ENCODE measurements around the gene FBXL16. TPM values are rescaled to one million over a fixed set of nuclear protein-coding genes. Genes with fewer than 3 reads are reported as not detected.

Gene FBXL16
- total RNA-seq, 2 experiments from 2014 or later = 12.7 to 14.3 TPM

DNA sequence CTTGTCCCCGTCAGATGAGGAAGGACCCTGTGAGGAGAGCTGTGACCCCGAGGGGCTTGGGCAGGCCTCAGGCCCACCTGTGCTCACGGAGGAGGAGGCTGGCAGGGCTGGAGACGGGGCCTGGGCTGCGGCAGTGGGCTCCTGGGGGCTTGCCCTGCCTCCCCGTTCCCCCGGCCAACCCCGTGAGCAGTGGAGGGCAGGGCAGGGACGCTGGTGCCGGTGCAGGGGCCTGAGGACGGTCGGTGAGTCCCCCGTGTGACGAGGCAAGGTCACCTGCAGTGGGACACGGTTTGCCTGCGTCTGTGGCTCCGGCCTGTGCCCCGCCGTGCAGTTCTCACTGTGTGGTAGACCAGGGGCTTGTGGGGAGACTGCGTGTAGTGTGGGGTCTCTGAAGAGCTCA lies 46.0 kb downstream of the FBXL16 start:
- no peaks in the 10 kb centered on the region for H3K36me3 Mint-ChIP-seq (ENCODE audit: low read depth)
- no peaks in the 10 kb centered on the region for H3K9me3 Mint-ChIP-seq
- ChIA-PET POLR2A (no interaction called here), CTCF (interaction anchor here (0.9 to 1.0 kb wide), 2 partner anchors 11 to 68 kb away, joined by 4 to 5 read pairs; no protein-coding TSS in a partner anchor)
- H3K4me1 Mint-ChIP-seq = peaks cover 5% of the 10 kb centered on the region
- no peak overlapping the region for H3K27ac Mint-ChIP-seq
- no peak for DNase-seq
- H3K4me3 Mint-ChIP-seq = no peak overlapping the region
- no peaks in the 10 kb centered on the region for H3K27me3 Mint-ChIP-seq

DNA sequence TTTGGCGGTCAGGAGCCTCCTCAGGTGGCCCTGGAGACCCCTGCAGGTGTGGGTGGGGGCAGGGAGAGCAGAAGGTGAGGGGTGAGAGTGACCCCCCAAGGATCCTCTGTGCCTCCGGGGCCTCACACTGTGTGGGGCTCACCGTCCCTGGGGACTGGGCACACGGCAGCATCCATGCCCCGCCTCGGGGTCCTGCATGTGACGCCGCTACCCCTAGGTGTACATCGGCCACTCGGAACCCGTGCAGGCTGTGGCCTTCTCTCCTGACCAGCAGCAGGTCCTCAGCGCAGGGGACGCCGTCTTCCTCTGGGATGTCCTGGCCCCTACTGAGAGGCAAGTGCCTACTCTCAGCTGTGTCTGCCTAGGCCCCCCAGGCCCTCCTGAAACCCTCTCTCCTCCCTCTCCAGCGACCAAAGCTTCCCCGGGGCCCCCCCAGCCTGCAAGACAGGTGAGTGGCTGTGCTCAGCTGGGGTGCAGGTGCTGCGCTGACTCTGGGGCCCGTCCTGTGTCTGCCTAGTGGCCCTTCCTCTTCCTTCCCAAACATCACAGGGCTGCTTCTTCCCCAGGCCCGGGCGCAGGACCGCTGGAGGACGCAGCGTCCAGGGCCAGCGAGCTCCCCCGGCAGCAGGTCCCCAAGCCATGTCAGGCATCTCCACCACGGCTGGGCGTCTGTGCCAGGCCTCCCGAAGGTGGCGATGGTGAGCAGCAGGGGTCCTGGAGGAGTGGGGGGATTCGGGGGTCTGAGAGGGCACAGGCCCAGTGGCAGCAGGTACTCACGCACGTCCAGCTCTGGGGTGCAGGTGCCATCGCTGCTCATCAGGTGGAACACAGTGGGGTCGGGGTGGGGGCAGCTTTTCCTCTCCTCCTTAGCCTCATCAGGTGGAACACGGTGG lies 46.7 kb downstream of the FBXL16 start:
- no peak for DNase-seq
- H3K4me3 Mint-ChIP-seq = no peak overlapping the region
- H3K9me3 Mint-ChIP-seq = no peaks in the 10 kb centered on the region
- POLR2A ChIA-PET = no interaction called here
- H3K27ac Mint-ChIP-seq = no peak overlapping the region
- no peaks in the 10 kb centered on the region for H3K36me3 Mint-ChIP-seq (ENCODE audit: low read depth)
- CTCF ChIA-PET = interaction anchor here (1.0 kb wide), 1 partner anchor 11 kb away, joined by 4 read pairs; no protein-coding TSS in a partner anchor
- H3K27me3 Mint-ChIP-seq = no peaks in the 10 kb centered on the region
- peaks cover 5% of the 10 kb centered on the region for H3K4me1 Mint-ChIP-seq

DNA sequence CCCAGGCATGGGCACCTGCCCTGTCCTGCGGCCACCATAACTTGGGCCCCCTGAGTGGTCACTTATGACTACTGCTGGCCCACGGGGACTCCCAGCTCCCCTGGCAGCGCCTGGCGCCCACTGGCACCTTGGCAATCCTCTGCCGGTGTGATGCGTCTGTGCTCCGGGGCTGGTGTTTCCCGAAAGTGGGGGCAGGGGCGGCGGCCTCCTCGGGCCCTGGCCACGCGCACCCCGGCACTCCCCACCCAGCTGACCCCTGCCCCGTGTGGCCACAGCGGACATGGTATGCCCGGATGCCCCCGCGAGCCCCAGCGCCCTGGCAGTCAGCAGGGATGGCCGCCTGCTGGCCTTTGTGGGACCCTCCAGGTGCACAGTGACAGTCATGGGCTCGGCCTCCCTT lies 48.1 kb downstream of the FBXL16 start:
- CTCF ChIA-PET = interaction anchor here (0.6 to 1.6 kb wide), 3 partner anchors 11 to 413 kb away, joined by 3 to 4 read pairs (median 3); partner anchors contain the start of gene RHOT2
- no peak for DNase-seq
- POLR2A ChIA-PET = no interaction called here
- Mint-ChIP-seq H3K4me1 (peaks cover 5% of the 10 kb centered on the region), H3K36me3 (ENCODE audit: low read depth) (no peaks in the 10 kb centered on the region), H3K9me3 (no peaks in the 10 kb centered on the region), H3K4me3 (no peak overlapping the region), H3K27me3 (no peaks in the 10 kb centered on the region), H3K27ac (no peak overlapping the region)

DNA sequence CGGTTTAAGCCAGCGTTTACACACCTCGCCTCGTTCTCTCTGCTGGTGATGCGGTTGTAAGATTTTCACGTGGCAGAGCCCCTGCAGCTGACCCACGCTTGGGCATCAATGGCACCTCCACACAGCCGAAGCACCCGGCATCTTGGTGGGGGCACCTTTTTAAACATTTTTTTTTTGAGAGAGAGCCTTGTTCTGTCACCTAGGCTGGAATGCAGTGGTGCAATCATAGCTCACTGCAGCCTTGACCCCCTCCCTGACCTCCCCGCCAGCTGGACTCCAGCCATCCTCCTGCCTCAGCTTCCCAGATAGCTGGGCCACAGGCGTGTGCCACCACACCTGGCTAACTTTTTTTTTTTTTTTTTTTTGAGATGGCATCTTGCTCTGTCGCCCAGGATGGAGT lies 51.6 kb downstream of the FBXL16 start:
- Mint-ChIP-seq H3K27ac (no peak overlapping the region), H3K4me3 (no peak overlapping the region), H3K9me3 (no peaks in the 10 kb centered on the region), H3K4me1 (peaks cover 4% of the 10 kb centered on the region), H3K36me3 (ENCODE audit: low read depth) (no peaks in the 10 kb centered on the region), H3K27me3 (no peaks in the 10 kb centered on the region)
- ChIA-PET POLR2A (no interaction called here), CTCF (interaction anchor here (0.6 to 1.6 kb wide), 2 partner anchors 22 to 55 kb away, joined by 3 to 6 read pairs; no protein-coding TSS in a partner anchor)
- DNase-seq = no peak

DNA sequence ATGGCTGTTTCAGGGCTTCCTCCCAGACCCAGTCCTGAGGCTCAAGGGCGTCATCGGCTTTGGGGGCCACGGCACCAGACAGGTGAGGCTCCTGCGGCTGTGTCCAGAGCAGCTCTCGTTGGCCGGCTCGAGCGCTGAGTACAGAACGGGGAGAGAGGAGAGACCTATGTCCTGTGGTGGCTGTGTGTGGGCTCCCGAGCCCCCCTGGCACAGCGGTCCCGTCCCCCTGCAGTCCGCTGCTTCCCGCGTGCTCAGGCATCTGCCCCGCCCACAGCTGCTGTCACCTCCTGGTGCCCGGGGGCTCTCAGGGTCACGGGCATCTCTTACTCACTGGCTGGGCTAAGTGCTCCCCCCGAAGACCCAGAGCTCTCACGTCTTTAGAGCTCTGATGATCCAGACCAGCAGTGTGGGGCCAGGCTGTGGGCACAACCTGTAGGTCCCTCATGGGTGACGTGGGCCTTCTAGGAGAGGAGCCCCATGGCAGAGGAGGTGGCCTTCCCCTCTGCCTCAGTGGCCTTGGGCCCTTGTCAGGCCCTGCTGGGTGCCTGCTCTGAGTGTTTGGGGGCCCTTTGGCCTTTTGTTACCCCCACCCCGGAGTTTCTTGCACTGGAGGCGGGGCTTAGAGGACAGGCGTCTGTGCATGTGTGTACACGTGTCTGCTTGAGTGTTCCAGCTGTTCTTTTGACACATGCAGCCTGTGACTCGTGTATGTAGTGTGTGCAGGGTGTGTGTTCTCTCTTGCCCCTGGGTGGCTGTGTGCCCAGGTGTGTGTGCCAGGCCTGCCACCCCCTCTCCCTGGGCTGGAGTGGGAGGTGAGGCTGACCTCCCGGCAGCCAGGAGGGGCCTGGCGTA lies 52.9 kb downstream of the FBXL16 start:
- H3K27me3 Mint-ChIP-seq = no peaks in the 10 kb centered on the region
- no peaks in the 10 kb centered on the region for H3K9me3 Mint-ChIP-seq
- peaks cover 13% of the 10 kb centered on the region for H3K4me1 Mint-ChIP-seq
- H3K27ac Mint-ChIP-seq = no peak overlapping the region
- no peaks in the 10 kb centered on the region for H3K36me3 Mint-ChIP-seq (ENCODE audit: low read depth)
- POLR2A ChIA-PET = no interaction called here
- CTCF ChIA-PET = no interaction called here
- no peak for DNase-seq
- no peak overlapping the region for H3K4me3 Mint-ChIP-seq

DNA sequence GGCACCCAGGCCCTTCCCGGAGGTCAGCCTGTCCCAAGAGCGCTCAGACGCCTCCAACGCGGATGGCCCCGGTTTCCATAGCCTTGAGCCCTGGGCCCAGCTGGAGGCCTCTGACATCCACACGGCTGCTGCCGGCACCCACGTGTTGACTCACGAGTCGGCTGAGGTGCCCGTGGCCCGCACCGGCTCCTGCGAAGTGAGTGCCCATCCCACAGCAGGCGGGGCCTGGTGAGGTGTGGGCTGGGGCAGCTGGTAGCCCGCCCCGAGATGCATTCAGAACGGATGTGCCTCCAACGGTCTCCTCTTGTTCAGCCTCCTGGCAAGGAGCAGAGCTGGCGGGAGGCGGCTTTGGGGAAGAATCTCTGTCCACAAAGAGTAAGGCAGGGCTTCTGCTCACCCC lies 53.8 kb downstream of the FBXL16 start:
- Mint-ChIP-seq H3K36me3 (ENCODE audit: low read depth) (no peaks in the 10 kb centered on the region), H3K27me3 (no peaks in the 10 kb centered on the region), H3K4me1 (peaks cover 13% of the 10 kb centered on the region), H3K27ac (no peak overlapping the region), H3K4me3 (no peak overlapping the region), H3K9me3 (no peaks in the 10 kb centered on the region)
- DNase-seq = no peak
- ChIA-PET CTCF (interaction anchor here (3.1 kb wide), 1 partner anchor 16 kb away, joined by 13 read pairs; the partner anchor contains the start of gene RHOT2), POLR2A (no interaction called here)

DNA sequence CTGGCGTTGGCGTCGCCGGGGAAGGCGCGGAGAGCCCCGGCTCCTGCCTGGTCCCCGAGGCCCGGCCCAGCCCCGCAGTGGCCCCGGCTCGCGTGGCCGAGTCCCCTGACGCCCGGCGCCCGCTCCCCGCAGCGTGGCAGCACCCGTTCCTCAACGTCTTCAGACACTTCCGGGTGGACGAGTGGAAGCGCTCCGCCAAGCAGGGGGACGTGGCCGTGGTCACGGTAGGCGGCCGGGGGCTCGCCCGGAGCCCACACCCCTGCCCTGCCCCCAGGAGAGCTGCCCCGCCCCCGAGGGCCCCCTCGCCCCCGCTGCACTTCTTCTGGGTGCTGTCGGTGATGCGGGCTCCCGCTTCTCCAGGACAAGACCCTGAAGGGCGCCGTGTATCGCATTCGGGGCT lies 56.0 kb downstream of the FBXL16 start:
- no peaks in the 10 kb centered on the region for H3K27me3 Mint-ChIP-seq
- no peak overlapping the region for H3K27ac Mint-ChIP-seq
- peak; percentile 33 for DNase-seq

DNA sequence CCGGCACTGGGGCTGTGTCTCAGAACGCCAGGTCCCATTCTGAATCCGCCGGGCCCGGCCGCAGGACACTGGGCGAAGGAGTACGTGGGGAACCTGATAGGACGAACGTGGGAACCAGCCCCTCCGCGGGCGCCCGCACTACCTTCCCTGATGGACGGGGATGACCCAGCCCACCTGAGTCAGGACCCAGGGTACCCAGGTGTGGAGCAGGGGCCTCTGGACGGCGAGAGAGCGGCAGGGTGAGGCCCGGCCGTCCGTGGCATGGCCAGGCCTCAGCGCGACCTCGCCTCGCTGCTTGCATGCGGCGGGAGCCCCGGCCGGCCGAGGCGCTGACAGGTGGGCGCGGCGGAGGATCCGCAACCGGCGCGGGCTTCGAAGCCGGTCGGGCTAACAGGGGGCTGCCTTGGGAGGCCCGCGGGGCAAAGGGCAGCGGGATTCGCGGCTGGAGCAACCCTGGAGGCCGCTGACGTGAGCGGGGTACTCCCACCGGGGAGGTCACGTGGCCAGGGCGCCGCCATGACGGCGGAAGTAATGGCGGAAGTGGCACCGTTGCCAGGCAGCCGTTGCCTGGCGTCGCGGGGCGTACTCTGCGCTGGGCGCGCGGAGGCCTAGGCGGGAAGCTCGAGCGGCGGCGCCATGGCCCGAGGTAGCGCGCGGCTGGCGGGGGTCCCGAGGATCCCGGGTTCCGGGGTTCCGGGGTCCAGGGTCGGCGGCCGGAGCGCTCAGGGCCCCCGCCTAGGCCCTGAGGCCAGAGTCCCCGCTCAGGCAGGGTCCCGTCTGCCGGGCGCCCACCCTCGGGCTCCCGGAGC lies 56.6 kb downstream of the FBXL16 start, which contains the start of gene WDR90:
Gene WDR90 (plus strand): TSS at position 585 of the 809 bp plus-strand sequence. CDS start 52 bp downstream, at position 637.
- peaks cover 22% of the 10 kb centered on the region for H3K4me1 Mint-ChIP-seq
- H3K9me3 Mint-ChIP-seq = no peaks in the 10 kb centered on the region
- H3K27ac Mint-ChIP-seq = peak within 1 kb of the TSS; percentile 77
- peak; percentile 94 for DNase-seq
- no peaks in the 10 kb centered on the region for H3K27me3 Mint-ChIP-seq
- H3K36me3 Mint-ChIP-seq (ENCODE audit: low read depth) = no peaks in the 10 kb centered on the region
- H3K4me3 Mint-ChIP-seq = peak within 1 kb of the TSS; percentile 73
- CTCF ChIA-PET = interaction anchor here (0.9 to 3.1 kb wide), 7 partner anchors 10 to 60 kb away, joined by 3 to 13 read pairs (median 6); partner anchors contain the start of genes METTL26 and RHOT2
- POLR2A ChIA-PET = interaction anchor here (0.7 kb wide), 1 partner anchor 20 kb away, joined by 3 read pairs; no protein-coding TSS in a partner anchor

More for the DNA sequence above, 56.0 kb downstream of the FBXL16 start:
- Mint-ChIP-seq H3K36me3 (ENCODE audit: low read depth) (no peaks in the 10 kb centered on the region), H3K4me3 (peak overlapping the region; percentile 72), H3K4me1 (peaks cover 15% of the 10 kb centered on the region), H3K9me3 (no peaks in the 10 kb centered on the region)
- ChIA-PET POLR2A (interaction anchor here (0.7 kb wide), 1 partner anchor 19 kb away, joined by 3 read pairs; no protein-coding TSS in a partner anchor), CTCF (interaction anchor here (1.6 to 3.1 kb wide), 2 partner anchors 13 to 18 kb away, joined by 6 to 13 read pairs; partner anchors contain the start of genes METTL26 and RHOT2)

DNA sequence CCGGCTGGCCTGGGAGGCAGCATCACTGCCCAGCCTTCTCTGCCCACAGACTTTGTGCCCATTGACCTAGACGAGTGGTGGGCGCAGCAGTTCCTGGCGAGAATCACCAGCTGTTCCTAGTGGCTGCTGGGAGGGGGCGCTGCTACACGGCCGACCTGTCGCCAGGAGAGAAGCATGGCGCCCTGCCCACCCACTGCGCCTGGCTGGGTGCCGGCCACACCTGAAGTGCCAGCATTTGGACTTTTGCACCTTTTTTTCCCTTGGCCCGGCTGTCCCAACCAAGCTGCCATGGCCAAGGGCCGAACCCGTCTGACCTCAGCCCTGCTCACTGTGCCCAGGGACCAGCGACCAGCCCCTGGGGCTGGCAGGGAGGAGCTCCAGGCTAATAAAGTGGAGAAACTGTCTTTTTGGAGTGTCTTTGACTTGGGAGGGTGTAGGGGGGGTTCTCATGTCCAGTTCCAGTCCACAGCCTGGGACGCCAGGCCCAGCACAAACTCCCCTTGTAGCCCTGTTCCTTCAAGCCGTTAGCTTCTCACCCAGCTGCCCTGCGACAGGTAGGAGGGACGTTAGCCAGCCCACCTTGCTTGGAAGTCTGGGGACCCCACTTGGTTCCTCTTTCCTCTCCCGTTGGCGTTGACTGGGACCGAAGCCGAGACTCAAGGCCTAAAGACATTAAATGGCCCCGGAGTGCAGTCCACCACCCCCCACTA lies 57.4 kb downstream of the FBXL16 start:
- H3K4me1 Mint-ChIP-seq = peaks cover 26% of the 10 kb centered on the region
- no peak for DNase-seq
- H3K36me3 Mint-ChIP-seq (ENCODE audit: low read depth) = no peaks in the 10 kb centered on the region
- CTCF ChIA-PET = interaction anchor here (0.7 to 1.5 kb wide), 8 partner anchors 11 to 59 kb away, joined by 3 to 7 read pairs (median 3); partner anchors contain the start of gene METTL26
- H3K9me3 Mint-ChIP-seq = no peaks in the 10 kb centered on the region
- POLR2A ChIA-PET = no interaction called here
- no peaks in the 10 kb centered on the region for H3K27me3 Mint-ChIP-seq
- peak overlapping the region; percentile 77 for H3K27ac Mint-ChIP-seq
- peak overlapping the region; percentile 73 for H3K4me3 Mint-ChIP-seq

DNA sequence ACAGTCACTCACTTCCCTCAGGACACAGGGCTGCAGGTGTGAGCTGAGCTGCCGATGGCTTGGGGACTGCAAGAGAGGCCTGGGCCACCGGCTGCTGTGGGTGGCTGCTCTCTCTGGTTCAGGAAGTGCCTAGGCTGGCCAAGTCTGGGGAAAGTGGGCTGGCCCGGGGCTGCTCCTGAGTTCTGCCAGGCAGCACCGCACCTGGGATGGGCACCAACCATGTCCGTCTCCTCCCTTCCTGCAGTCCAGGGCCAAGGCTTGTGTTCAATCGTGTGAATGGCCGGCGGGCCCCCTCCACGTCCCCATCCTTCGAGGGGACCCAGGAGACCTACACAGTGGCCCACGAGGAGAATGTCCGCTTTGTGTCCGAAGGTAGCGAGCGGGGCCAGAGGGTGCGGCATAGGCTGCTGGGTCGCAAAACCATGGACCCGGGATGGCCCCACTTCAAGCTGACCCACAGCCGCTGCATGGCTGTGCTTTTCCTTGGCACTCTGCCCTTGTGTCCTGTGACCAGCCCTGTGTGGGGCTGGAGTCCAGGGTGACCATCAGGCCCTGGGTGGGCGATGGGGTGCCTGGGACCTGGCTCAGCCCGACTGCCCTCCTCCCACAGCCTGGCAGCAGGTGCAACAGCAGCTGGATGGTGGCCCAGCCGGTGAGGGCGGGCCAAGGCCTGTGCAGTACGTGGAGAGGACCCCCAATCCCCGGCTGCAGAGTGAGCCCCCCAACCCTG lies 58.3 kb downstream of the FBXL16 start:
- H3K4me3 Mint-ChIP-seq = no peak overlapping the region
- H3K4me1 Mint-ChIP-seq = peaks cover 30% of the 10 kb centered on the region
- H3K27me3 Mint-ChIP-seq = no peaks in the 10 kb centered on the region
- no peak overlapping the region for H3K27ac Mint-ChIP-seq
- CTCF ChIA-PET = interaction anchor here (0.7 to 1.5 kb wide), 7 partner anchors 11 to 58 kb away, joined by 3 to 7 read pairs (median 3); partner anchors contain the start of gene METTL26
- H3K36me3 Mint-ChIP-seq (ENCODE audit: low read depth) = no peaks in the 10 kb centered on the region
- no peaks in the 10 kb centered on the region for H3K9me3 Mint-ChIP-seq
- DNase-seq = no peak
- POLR2A ChIA-PET = no interaction called here

DNA sequence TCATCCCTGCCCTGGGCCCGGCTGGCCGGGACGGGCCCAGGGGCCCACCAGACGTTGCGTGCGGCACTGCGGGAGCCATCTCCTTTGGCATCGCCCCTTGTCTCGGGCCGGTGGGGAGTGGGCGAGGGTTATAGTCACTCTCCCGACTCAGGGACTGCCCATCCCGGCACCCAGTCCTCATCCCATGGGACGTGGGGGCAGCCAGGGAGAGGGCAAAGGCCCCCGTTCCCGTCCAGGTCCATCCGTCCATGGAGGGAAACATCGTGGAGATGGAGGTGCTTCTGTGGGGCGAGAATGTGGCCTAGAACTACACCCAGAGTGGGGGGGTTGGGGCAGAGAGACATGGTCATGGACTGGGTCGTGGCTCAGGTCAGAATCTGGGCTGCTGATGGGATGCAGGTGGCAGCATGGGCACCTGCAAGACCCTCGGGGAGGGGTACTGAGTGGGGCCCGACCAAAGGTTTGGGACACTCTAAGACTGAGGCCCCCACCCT lies 58.9 kb downstream of the FBXL16 start:
- no peaks in the 10 kb centered on the region for H3K36me3 Mint-ChIP-seq (ENCODE audit: low read depth)
- no peaks in the 10 kb centered on the region for H3K27me3 Mint-ChIP-seq

More for the DNA sequence above, 58.9 kb downstream of the FBXL16 start:
- no peak overlapping the region for H3K27ac Mint-ChIP-seq
- no peak overlapping the region for H3K4me3 Mint-ChIP-seq
- H3K4me1 Mint-ChIP-seq = peaks cover 30% of the 10 kb centered on the region
- POLR2A ChIA-PET = no interaction called here
- DNase-seq = no peak
- CTCF ChIA-PET = no interaction called here
- H3K9me3 Mint-ChIP-seq = no peaks in the 10 kb centered on the region

Measured in activated CD4-positive, alpha-beta T cell treated with anti-CD3 and anti-CD28 coated beads, Interleukin-2, amount 10 ng/mL, durations not matched to agents 7 days and 5 days (primary cell).